Heart right ventricle (tissue), 16 donors: ENCODE results near the gene XKR3. TPM values are rescaled to one million over a fixed set of nuclear protein-coding genes. Genes with fewer than 3 reads are reported as not detected.

Source experiments
- ATAC-seq, 8 donors: fragments of 200-7000 bp; cut with Tn5 transposase; one replicate each; pipeline ENCODE4 v1.9.1; 2020; ENCODE audit warnings: mild to moderate bottlenecking in 8 of 8, moderate library complexity in 8 of 8, moderate number of reproducible peaks in 1 of 8
- DNase-seq, 2 donors: peaks; one replicate each; pipeline ENCODE4 v3.0.0-alpha.2; 2020
- H3K27ac ChIP-seq, 10 donors: fragments of 200-600 bp; sonication (generic) in 2 of 10; one replicate each; pipeline versions ENCODE4 v1.5.0 to v1.8.0; 2020 to 2022; ENCODE audit warnings: mild to moderate bottlenecking in 3 of 10
- H3K27me3 ChIP-seq, 7 donors: fragments of 200-600 bp; one replicate each; pipeline ENCODE4 v1.8.0; 2021 to 2022; ENCODE audit warnings: mild to moderate bottlenecking in 2 of 7
- H3K36me3 ChIP-seq, 9 donors: fragments of 200-600 bp; sonication (generic) in 1 of 9; one replicate each; pipeline versions ENCODE4 v1.5.0 to v1.8.0; 2020 to 2022; ENCODE audit warnings: mild to moderate bottlenecking in 2 of 9
- H3K4me1 ChIP-seq, 9 donors: fragments of 200-600 bp; sonication (generic) in 1 of 9; one replicate each; pipeline versions ENCODE4 v1.5.0 to v1.8.0; 2020 to 2022; ENCODE audit warnings: mild to moderate bottlenecking in 4 of 9
- H3K4me3 ChIP-seq, 10 donors: fragments of 200-600 bp; sonication (generic) in 2 of 10; one replicate each; pipeline versions ENCODE4 v1.5.0 to v1.8.0; 2020 to 2022; ENCODE audit warnings: mild to moderate bottlenecking in 7 of 10, moderate library complexity in 2 of 10
- H3K9me3 ChIP-seq, 11 donors: fragments of 200-600 bp in 10 of 11; sonication (generic) in 2 of 11; one replicate each; pipeline versions ENCODE4 v1.5.0 to v1.8.0; 2013 to 2022; ENCODE audit warnings: mild to moderate bottlenecking in 2 of 11, control low read depth in 1 of 11, moderate library complexity in 1 of 11
- WGBS, 2 donors: extraction: QIAGEN DNeasy Blood & Tissue Kit; methylation state at CpG; one replicate each; pipeline ENCODE4 v1.1.7; 2013; ENCODE audit warnings: inconsistent platforms in 1 of 2; 5-methylcytosine and 5-hydroxymethylcytosine counted together
- intact Hi-C, 10 donors: fragments of 100-400 bp; cut with DNase I; formaldehyde crosslinking; loops; one replicate each; pipeline versions ENCODE4 v1.11.1 to v1.14.2; 2022
- polyA plus RNA-seq, 2 donors: library from polyadenylated mRNA; stranded (reverse); fragments of 200-250 nt; gene quantifications; one replicate each; pipeline ENCODE4 v1.2.3, GENCODE V29; 2013
- total RNA-seq, 10 donors: library from RNA; stranded (reverse); fragmentation: NEBNext Ultra II Directional in 3 of 10; extraction: Animal tissue kit (Norgen Biotek cat#: 25700) in 3 of 10; gene quantifications; one replicate each; pipeline versions ENCODE4 v1.2.1 to v1.2.4, GENCODE V29; 2021 to 2023
- TF ChIP-seq, protein P1 (sequence below), 9 donors: fragments of 200-600 bp; sonication (generic) in 2 of 9; IDR thresholded peaks; one replicate each; pipeline versions ENCODE4 v1.5.0 to v1.8.0; 2021 to 2022; ENCODE audit warnings: antibody characterized with exemption in 9 of 9, mild to moderate bottlenecking in 5 of 9, moderate library complexity in 1 of 9
- donor health status: Arrhythmogenic right ventricular cardiomyopathy.
- donor health status: ischemic (EF 13 %, LVEDD 7.1; RV severe dilation, severe dysfunction).
- donor health status: healthy with polysubstance abuse.
- donor health status: DM: no; HTN: yes; CAD: no.
- donor health status: DM: no; HTN: no; CAD: no.
- donor health status: ischemic (EF 25% LVEDD 6.9; RV normal size, moderate dysfunction).
- donor health status: ischemic (EF 25% LVEDD 5.7; RV mildly dilated, moderate dysfunction).
- donor health status: healthy.
- donor health status: DM: yes; HTN: yes; CAD: no.
- donor health status: Ischemic cardiomyopathy.
- donor health status: ischemic (EF 35%, LVEDD 5.7; RV mildly dilated, moderate dysfunction).
- donor health status: nonischemic (EF 11% LVEDD 7.7; RV severe dilation, severe dysfunction).
- donor health status: DM: yes; HTN: yes; CAD: no.
- donor health status: PGD.
- donor health status: ischemic (EF 29% LVEDD 5.4; RV normal size, mild dysfunction).
- donor health status: nonischemic (EF 23%, LVEDD 6.1; RV moderate dilation, normal function).

The XKR3 gene
- total and polyA plus RNA-seq, 12 donors: not detected

DNA sequence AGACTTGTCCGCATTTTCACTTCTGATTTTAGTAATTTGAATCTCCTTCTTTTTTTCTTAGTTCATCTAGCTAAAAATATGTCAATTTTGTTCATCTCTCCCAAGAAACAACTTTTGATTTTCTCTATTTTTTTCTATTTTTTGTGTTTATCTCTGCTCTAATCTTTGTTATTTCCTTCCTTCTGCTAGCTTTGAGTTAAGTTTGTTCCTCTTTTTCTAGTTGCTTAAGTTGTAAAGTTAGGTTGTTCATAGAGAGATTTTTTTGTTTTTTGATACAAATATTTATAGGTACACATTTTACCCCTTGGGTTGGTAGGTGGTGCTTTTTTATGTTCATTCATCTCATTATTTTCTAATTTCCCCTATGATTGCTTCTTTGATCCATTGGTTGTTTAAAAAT lies 22.1 kb upstream of the XKR3 start:
- TF ChIP-seq, protein P1, sequence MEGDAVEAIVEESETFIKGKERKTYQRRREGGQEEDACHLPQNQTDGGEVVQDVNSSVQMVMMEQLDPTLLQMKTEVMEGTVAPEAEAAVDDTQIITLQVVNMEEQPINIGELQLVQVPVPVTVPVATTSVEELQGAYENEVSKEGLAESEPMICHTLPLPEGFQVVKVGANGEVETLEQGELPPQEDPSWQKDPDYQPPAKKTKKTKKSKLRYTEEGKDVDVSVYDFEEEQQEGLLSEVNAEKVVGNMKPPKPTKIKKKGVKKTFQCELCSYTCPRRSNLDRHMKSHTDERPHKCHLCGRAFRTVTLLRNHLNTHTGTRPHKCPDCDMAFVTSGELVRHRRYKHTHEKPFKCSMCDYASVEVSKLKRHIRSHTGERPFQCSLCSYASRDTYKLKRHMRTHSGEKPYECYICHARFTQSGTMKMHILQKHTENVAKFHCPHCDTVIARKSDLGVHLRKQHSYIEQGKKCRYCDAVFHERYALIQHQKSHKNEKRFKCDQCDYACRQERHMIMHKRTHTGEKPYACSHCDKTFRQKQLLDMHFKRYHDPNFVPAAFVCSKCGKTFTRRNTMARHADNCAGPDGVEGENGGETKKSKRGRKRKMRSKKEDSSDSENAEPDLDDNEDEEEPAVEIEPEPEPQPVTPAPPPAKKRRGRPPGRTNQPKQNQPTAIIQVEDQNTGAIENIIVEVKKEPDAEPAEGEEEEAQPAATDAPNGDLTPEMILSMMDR (IDR thresholded peaks at IDR 0.05): no peak
- ATAC-seq (no peak), DNase-seq (no peak)
- 74 to 76% methylated on average over 1 of the region's 1 CpG for WGBS, 2 donors
- Histone ChIP-seq H3K27me3 (peaks cover 0 to 4% (median 0%) of the 10 kb centered on the region in 7 donors), H3K27ac (no peak overlapping the region), H3K9me3 (peaks cover 0 to 6% (median 0%) of the 10 kb centered on the region in 11 donors), H3K4me3 (no peak overlapping the region), H3K36me3 (no peaks in the 10 kb centered on the region), H3K4me1 (peaks cover 0 to 3% (median 0%) of the 10 kb centered on the region in 9 donors)
- intact Hi-C loops: no loop called here

DNA sequence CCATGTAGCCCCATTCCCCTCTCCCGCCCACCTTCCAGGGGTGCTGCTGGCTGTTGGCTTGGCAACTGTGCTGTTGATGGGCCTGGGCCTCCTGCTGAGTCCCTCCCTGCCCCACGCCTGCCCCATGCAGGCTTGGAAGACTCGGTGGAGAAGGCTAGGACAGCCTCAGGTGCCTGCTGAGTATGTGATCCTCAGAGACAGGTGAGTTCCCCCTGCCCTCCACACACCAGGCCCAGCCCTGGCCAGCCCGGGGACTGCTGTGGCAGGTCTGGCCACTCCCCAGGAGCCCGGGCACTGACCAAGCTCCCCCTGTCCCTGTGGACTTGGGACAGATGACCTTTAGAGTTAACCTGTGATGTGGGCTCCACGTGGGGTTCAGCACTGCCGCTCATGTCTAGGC lies 20.7 kb upstream of the XKR3 start:
- peaks cover 0 to 3% (median 0%) of the 10 kb centered on the region in 9 donors for H3K4me1 ChIP-seq
- DNase-seq (no peak), ATAC-seq (peak in 1 of 8 donors; percentile 34)
- 71 to 80% methylated on average over 7 of the region's 7 CpGs for WGBS, 2 donors
- no peak overlapping the region for H3K4me3 ChIP-seq
- no peaks in the 10 kb centered on the region for H3K27me3 ChIP-seq
- no peaks in the 10 kb centered on the region for H3K36me3 ChIP-seq
- TF ChIP-seq, protein P1 (IDR thresholded peaks at IDR 0.05): no peak
- intact Hi-C loops: no loop called here
- peaks cover 0 to 6% (median 0%) of the 10 kb centered on the region in 11 donors for H3K9me3 ChIP-seq
- no peak overlapping the region for H3K27ac ChIP-seq

DNA sequence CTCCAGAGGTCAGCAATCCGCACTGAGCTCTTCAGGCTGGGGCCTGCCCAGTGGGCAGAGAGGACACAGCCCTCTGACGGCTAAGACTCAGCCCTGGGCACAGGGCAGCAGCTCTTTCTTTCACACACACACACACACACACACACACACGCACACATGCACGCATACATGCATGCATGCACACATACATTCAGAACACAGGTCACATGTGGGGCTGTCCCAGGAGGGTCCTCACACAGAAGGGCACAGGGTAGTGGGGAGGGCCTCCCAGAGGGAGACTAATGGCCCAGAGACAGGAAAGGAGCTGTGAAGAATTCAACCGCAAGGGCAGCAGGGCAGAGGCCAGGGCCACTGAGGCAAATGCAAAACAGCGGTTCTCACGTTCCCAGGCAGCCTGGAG lies 20.3 kb upstream of the XKR3 start:
- DNase-seq (no peak), ATAC-seq (no peak)
- intact Hi-C loops: no loop called here
- Histone ChIP-seq H3K4me1 (peaks cover 0 to 3% (median 0%) of the 10 kb centered on the region in 9 donors), H3K9me3 (peaks cover 0 to 6% (median 0%) of the 10 kb centered on the region in 11 donors), H3K27ac (no peak overlapping the region), H3K36me3 (no peaks in the 10 kb centered on the region), H3K27me3 (no peaks in the 10 kb centered on the region), H3K4me3 (no peak overlapping the region)
- WGBS, 2 donors: 73 to 79% methylated on average over 7 of the region's 7 CpGs
- TF ChIP-seq, protein P1 (IDR thresholded peaks at IDR 0.05): no peak

DNA sequence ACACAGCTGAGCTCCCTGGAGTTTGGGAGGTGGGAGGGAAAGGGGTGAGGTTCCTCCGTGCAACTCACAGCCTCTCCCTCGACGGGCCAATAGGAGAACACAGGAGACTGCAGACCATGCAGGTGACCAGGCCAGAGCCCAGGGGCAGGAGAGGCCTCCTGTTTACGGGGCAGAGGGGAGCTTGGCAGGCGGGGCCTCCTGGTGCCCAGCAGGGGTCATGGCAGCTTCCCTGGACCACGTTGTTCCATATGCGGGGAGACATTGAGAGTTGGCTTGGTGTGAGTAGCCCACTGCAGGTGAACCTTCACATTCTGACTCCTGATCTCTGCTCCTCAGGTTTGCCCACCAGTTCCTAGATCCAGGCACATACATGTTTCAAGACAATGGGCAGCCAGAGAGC lies 19.3 kb upstream of the XKR3 start:
- H3K27me3 ChIP-seq: no peaks in the 10 kb centered on the region
- peaks cover 0 to 3% (median 0%) of the 10 kb centered on the region in 9 donors for H3K4me1 ChIP-seq
- no peak for ATAC-seq
- H3K36me3 ChIP-seq: no peaks in the 10 kb centered on the region
- peaks cover 0 to 6% (median 0%) of the 10 kb centered on the region in 11 donors for H3K9me3 ChIP-seq
- TF ChIP-seq, protein P1 (IDR thresholded peaks at IDR 0.05): no peak
- intact Hi-C loops: no loop called here
- whole genome bisulfite sequencing, 2 donors: 77 to 80% methylated on average over 7 of the region's 7 CpGs
- no peak overlapping the region for H3K4me3 ChIP-seq
- no peak overlapping the region for H3K27ac ChIP-seq
- no peak for DNase-seq
